Keratinocyte (primary cell): Measurements from ENCODE around the gene CFAP20DC. TPM values are rescaled to one million over a fixed set of nuclear protein-coding genes. Genes with fewer than 3 reads are reported as not detected.

Source experiments
- DNase-seq: peaks from one replicate; pipeline ENCODE4 v3.0.0-alpha.2; 2011; ENCODE audit warnings: low read depth, missing footprints, low spot score
- FAIRE-seq: peaks from 2 replicates; lab custom pipeline; 2011; peaks lifted over from hg19 to GRCh38; lab: Jason Lieb, UNC
- H2AFZ ChIP-seq: 2 replicates; pipeline ENCODE4 v1.6.0; 2012; ENCODE audit warnings: low read length, control low read depth, inconsistent platforms; ENCODE audit not compliant: control insufficient read depth
- H3K27ac ChIP-seq: 2 replicates; pipeline ENCODE4 v1.5.1; 2011; ENCODE audit warnings: low read length; ENCODE audit not compliant: control insufficient read depth, insufficient read depth
- H3K27me3 ChIP-seq: 3 replicates; pipeline ENCODE4 v1.6.0; 2011; ENCODE audit warnings: low read length; ENCODE audit not compliant: control insufficient read depth, insufficient read depth; ENCODE audit errors: extremely low read depth
- H3K36me3 ChIP-seq, 2 experiments: 2 replicates in 1 of 2; 3 replicates in 1 of 2; pipeline ENCODE4 v1.5.1; 2011; ENCODE audit warnings: low read length in 2 of 2, mild to moderate bottlenecking in 1 of 2; ENCODE audit not compliant: control insufficient read depth in 2 of 2, insufficient read depth in 2 of 2; ENCODE audit errors: extremely low read depth in 1 of 2
- H3K4me1 ChIP-seq: 3 replicates; pipeline ENCODE4 v1.5.1; 2011; ENCODE audit warnings: low read length; ENCODE audit not compliant: control insufficient read depth, insufficient read depth; ENCODE audit errors: extremely low read depth
- H3K4me2 ChIP-seq: 3 replicates; pipeline ENCODE4 v1.6.0; 2011; ENCODE audit warnings: low read depth, low read length; ENCODE audit not compliant: control insufficient read depth, insufficient read depth; ENCODE audit errors: extremely low read depth
- H3K4me3 ChIP-seq, 3 experiments: fragments of 200-600 bp in 1 of 3; sonication (generic) in 1 of 3; 2 replicates in 2 of 3; 3 replicates in 1 of 3; pipeline ENCODE4 v1.5.1; 2011 to 2016; ENCODE audit warnings: low read length in 3 of 3, mild to moderate bottlenecking in 3 of 3, control low read depth in 2 of 3, inconsistent platforms in 1 of 3, low read depth in 1 of 3, mixed read lengths in 1 of 3, mixed run types in 1 of 3, moderate library complexity in 1 of 3; ENCODE audit not compliant: control insufficient read depth in 2 of 3, insufficient read depth in 2 of 3; ENCODE audit errors: extremely low read depth in 1 of 3
- H3K79me2 ChIP-seq: 2 replicates; pipeline ENCODE4 v1.6.0; 2012; ENCODE audit warnings: low read length; ENCODE audit not compliant: control insufficient read depth, insufficient read depth
- H3K9ac ChIP-seq: 3 replicates; pipeline ENCODE4 v1.6.0; 2011; ENCODE audit warnings: low read length; ENCODE audit not compliant: control insufficient read depth, insufficient read depth; ENCODE audit errors: extremely low read depth
- H3K9me1 ChIP-seq: 3 replicates; pipeline ENCODE4 v1.6.0; 2011; ENCODE audit warnings: low read length; ENCODE audit not compliant: control insufficient read depth, insufficient read depth; ENCODE audit errors: extremely low read depth
- H3K9me3 ChIP-seq: 2 replicates; pipeline ENCODE4 v1.5.1; 2012; ENCODE audit warnings: low read depth, low read length; ENCODE audit not compliant: control insufficient read depth
- H4K20me1 ChIP-seq: 3 replicates; pipeline ENCODE4 v1.6.0; 2011; ENCODE audit warnings: low read length; ENCODE audit not compliant: control insufficient read depth, insufficient read depth; ENCODE audit errors: extremely low read depth
- EZH2 ChIP-seq: IDR thresholded peaks from one replicate; pipeline ENCODE4 v1.6.1; 2012; ENCODE audit warnings: inconsistent platforms, mild to moderate bottlenecking, low read length, moderate library complexity
- dilution Hi-C: fragments of 300-500 bp; cut with MboI; formaldehyde crosslinking; loops from one replicate; pipeline ENCODE4 v1.7.0; 2020; ENCODE audit warnings: low sequenced_read_pairs; ENCODE audit not compliant: extremely low pct_ligation_motif_present
- polyA plus RNA-seq, 5 experiments: library from polyadenylated mRNA; depleted of rRNA in 3 of 5; stranded (reverse) in 3 of 5; stranded (forward) in 1 of 5; unstranded in 1 of 5; fragments of >200 nt; gene quantifications; 1 replicate in 1 of 5; 2 replicates in 3 of 5; 3 replicates in 1 of 5; pipeline versions ENCODE4 v1.2.1 to v1.2.3, GENCODE V29; 2011 to 2012; ENCODE audit warnings: missing spikeins in 2 of 5, low read depth in 1 of 5, low replicate concordance in 1 of 5
- TF ChIP-seq, protein P1 (sequence below), 3 experiments: IDR thresholded peaks in 1 of 3; conservative IDR thresholded peaks in 1 of 3; optimal IDR thresholded peaks in 1 of 3; 2 replicates in 2 of 3; 3 replicates in 1 of 3; pipeline versions ENCODE3 to v1.5.1; 2011; ENCODE audit warnings: low read length in 3 of 3, mild to moderate bottlenecking in 3 of 3, moderate library complexity in 2 of 3, control low read depth in 1 of 3, inconsistent platforms in 1 of 3; ENCODE audit not compliant: insufficient read depth in 2 of 3; ENCODE audit errors: extremely low read depth in 1 of 3

Gene CFAP20DC
- polyA plus RNA-seq, 1 donor (not counting 4 experiments of a cell fraction or from before 2014, with no cell fraction given), result 6.3 TPM

DNA sequence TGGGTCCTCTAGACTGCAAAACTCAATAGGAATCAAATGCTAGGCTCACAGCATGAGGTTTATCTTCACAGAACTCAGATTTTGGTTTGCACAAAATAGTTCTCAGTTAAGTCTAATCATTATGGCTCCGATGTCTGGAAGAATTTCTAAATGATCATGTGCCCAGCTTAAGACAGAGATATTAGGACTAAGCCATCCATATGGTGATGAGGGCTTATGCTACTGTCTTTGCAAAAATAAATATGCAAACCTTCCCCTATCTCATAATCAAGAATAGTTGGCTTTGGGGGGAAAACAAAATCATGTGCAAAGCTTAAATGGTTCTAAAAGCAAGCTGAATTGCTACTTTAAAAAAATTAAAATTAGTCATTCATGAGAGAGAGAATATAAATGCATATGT, 96.5 kb downstream of the CFAP20DC start:
- Histone ChIP-seq H3K4me1 (no peaks in the 10 kb centered on the region), H2AFZ (no peak overlapping the region), H3K9me1 (no peaks in the 10 kb centered on the region), H3K27ac (no peak overlapping the region), H3K9ac (no peak overlapping the region), H3K9me3 (no peaks in the 10 kb centered on the region), H3K79me2 (no peaks in the 10 kb centered on the region), H3K4me2 (no peak overlapping the region), H3K4me3 (no peak overlapping the region), H3K27me3 (no peaks in the 10 kb centered on the region), H3K36me3 (no peaks in the 10 kb centered on the region), H4K20me1 (no peaks in the 10 kb centered on the region)
- dilution Hi-C loops, result no loop called here
- FAIRE-seq (no peak), DNase-seq (no peak)
- TF ChIP-seq, protein P1, sequence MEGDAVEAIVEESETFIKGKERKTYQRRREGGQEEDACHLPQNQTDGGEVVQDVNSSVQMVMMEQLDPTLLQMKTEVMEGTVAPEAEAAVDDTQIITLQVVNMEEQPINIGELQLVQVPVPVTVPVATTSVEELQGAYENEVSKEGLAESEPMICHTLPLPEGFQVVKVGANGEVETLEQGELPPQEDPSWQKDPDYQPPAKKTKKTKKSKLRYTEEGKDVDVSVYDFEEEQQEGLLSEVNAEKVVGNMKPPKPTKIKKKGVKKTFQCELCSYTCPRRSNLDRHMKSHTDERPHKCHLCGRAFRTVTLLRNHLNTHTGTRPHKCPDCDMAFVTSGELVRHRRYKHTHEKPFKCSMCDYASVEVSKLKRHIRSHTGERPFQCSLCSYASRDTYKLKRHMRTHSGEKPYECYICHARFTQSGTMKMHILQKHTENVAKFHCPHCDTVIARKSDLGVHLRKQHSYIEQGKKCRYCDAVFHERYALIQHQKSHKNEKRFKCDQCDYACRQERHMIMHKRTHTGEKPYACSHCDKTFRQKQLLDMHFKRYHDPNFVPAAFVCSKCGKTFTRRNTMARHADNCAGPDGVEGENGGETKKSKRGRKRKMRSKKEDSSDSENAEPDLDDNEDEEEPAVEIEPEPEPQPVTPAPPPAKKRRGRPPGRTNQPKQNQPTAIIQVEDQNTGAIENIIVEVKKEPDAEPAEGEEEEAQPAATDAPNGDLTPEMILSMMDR (optimal IDR thresholded peaks at IDR 0.05 in 1 of 3, IDR thresholded peaks at IDR 0.05 in 1 of 3, conservative IDR thresholded peaks at IDR 0.05 in 1 of 3; ENCODE audit: extremely low read depth in 1 of 3, insufficient read depth in 2 of 3, low read length in 3 of 3), result no peak
- no peak for TF ChIP-seq EZH2

- no peak for DNase-seq
- Histone ChIP-seq H3K9me3 (no peaks in the 10 kb centered on the region), H3K4me2 (no peak overlapping the region), H3K9me1 (no peaks in the 10 kb centered on the region), H3K27ac (no peak overlapping the region), H3K4me1 (no peaks in the 10 kb centered on the region), H3K36me3 (no peaks in the 10 kb centered on the region), H3K27me3 (no peaks in the 10 kb centered on the region), H3K4me3 (no peak overlapping the region), H3K9ac (no peak overlapping the region), H2AFZ (no peak overlapping the region), H4K20me1 (no peaks in the 10 kb centered on the region), H3K79me2 (no peaks in the 10 kb centered on the region)
- TF ChIP-seq, protein P1 (optimal IDR thresholded peaks at IDR 0.05 in 1 of 3, IDR thresholded peaks at IDR 0.05 in 1 of 3, conservative IDR thresholded peaks at IDR 0.05 in 1 of 3; ENCODE audit: extremely low read depth in 1 of 3, insufficient read depth in 2 of 3, low read length in 3 of 3), result no peak
- no peak for TF ChIP-seq EZH2
- dilution Hi-C loops, result no loop called here
- no peak for FAIRE-seq
These were observed 97.5 kb downstream of the CFAP20DC start for GRCh38 chr3:58952128-58952917.
